Trophoblast cell (in vitro differentiated cells and primary cell): ENCODE measurements around the gene DHRSX.
"Not testable (repeated sequence)": the region's sequence is repeated elsewhere in the genome, so short reads cannot be mapped to it uniquely, and the experiment has no call there.

Source experiments
- DNase-seq, 2 donors: peaks; one replicate each; pipeline ENCODE4 v3.0.0-alpha.2; 2016
- H2AFZ ChIP-seq: 2 replicates; pipeline ENCODE4 v1.6.1; 2013; ENCODE audit warnings: low read length, moderate library complexity, mild to moderate bottlenecking; ENCODE audit not compliant: insufficient read depth, poor library complexity
- H2AK5ac ChIP-seq: 2 replicates; pipeline ENCODE4 v1.6.1; 2013; ENCODE audit warnings: mild to moderate bottlenecking, low read length
- H2BK120ac ChIP-seq: 2 replicates; pipeline ENCODE4 v1.6.1; 2013; ENCODE audit warnings: low read length, mild to moderate bottlenecking, moderate library complexity; ENCODE audit not compliant: insufficient read depth, poor library complexity
- H2BK12ac ChIP-seq: 2 replicates; pipeline ENCODE4 v1.6.1; 2013; ENCODE audit warnings: mild to moderate bottlenecking, low read length, moderate library complexity
- H2BK5ac ChIP-seq: 2 replicates; pipeline ENCODE4 v1.6.1; 2013; ENCODE audit warnings: low read length, low read depth, moderate library complexity, mild to moderate bottlenecking; ENCODE audit not compliant: poor library complexity
- H3K14ac ChIP-seq: 2 replicates; pipeline ENCODE4 v1.6.1; 2013; ENCODE audit warnings: mild to moderate bottlenecking, low read length
- H3K18ac ChIP-seq: 2 replicates; pipeline ENCODE4 v1.6.1; 2013; ENCODE audit warnings: mild to moderate bottlenecking, low read length
- H3K23ac ChIP-seq: 2 replicates; pipeline ENCODE4 v1.6.1; 2013; ENCODE audit warnings: low read length
- H3K27ac ChIP-seq: 2 replicates; pipeline ENCODE4 v1.5.1; 2013; ENCODE audit warnings: low read depth, mild to moderate bottlenecking, inconsistent platforms, low read length, moderate library complexity
- H3K27me3 ChIP-seq: 2 replicates; pipeline ENCODE4 v1.6.1; 2013; ENCODE audit warnings: inconsistent platforms, mild to moderate bottlenecking, low read length, moderate library complexity; ENCODE audit not compliant: insufficient read depth
- H3K36me3 ChIP-seq, 2 experiments: 1 replicate in 1 of 2; 2 replicates in 1 of 2; pipeline ENCODE4 v1.6.1; 2013; ENCODE audit warnings: low read length in 2 of 2, mild to moderate bottlenecking in 2 of 2, moderate library complexity in 1 of 2; ENCODE audit not compliant: insufficient read depth in 2 of 2, control insufficient read depth in 1 of 2
- H3K4ac ChIP-seq: 2 replicates; pipeline ENCODE4 v1.6.1; 2013; ENCODE audit warnings: low read depth, mild to moderate bottlenecking, low read length, moderate library complexity
- H3K4me1 ChIP-seq, 2 experiments: 1 replicate in 1 of 2; 2 replicates in 1 of 2; pipeline ENCODE4 v1.6.1; 2013; ENCODE audit warnings: low read length in 2 of 2, mild to moderate bottlenecking in 2 of 2, moderate library complexity in 1 of 2; ENCODE audit not compliant: insufficient read depth in 2 of 2, control insufficient read depth in 1 of 2
- H3K4me2 ChIP-seq: 2 replicates; pipeline ENCODE4 v1.6.1; 2013; ENCODE audit warnings: inconsistent platforms, mild to moderate bottlenecking, low read length, moderate library complexity
- H3K4me3 ChIP-seq: 2 replicates; pipeline ENCODE4 v1.5.1; 2013; ENCODE audit warnings: mild to moderate bottlenecking, low read depth, low read length, inconsistent platforms
- H3K79me1 ChIP-seq: one replicate; pipeline ENCODE4 v1.6.1; 2013; ENCODE audit warnings: low read length
- H3K79me2 ChIP-seq: 2 replicates; pipeline ENCODE4 v1.6.1; 2013; ENCODE audit warnings: low read length, mild to moderate bottlenecking; ENCODE audit not compliant: control insufficient read depth, insufficient read depth, poor library complexity
- H3K9ac ChIP-seq: 2 replicates; pipeline ENCODE4 v1.6.1; 2013; ENCODE audit warnings: mild to moderate bottlenecking, low read length
- H3K9me3 ChIP-seq: 2 replicates; pipeline ENCODE4 v1.6.1; 2013; ENCODE audit warnings: low read depth, mild to moderate bottlenecking, control low read depth, inconsistent platforms, low read length; ENCODE audit not compliant: insufficient read depth
- H4K12ac ChIP-seq: 2 replicates; pipeline ENCODE4 v1.6.1; 2013; ENCODE audit warnings: low read depth, mild to moderate bottlenecking, low read length, moderate library complexity
- H4K8ac ChIP-seq: 2 replicates; pipeline ENCODE4 v1.6.1; 2013; ENCODE audit warnings: low read depth, mild to moderate bottlenecking, low read length, moderate library complexity
- H4K91ac ChIP-seq: one replicate; pipeline ENCODE4 v1.6.1; 2013; ENCODE audit warnings: low read depth, mild to moderate bottlenecking, low read length, moderate library complexity
- WGBS: extraction: QIAGEN DNeasy Blood & Tissue Kit; methylation state at CpG from one replicate; pipeline ENCODE4 v1.1.7; 2013; ENCODE audit warnings: missing lambda C conversion rate; ENCODE audit not compliant: insufficient read length, insufficient coverage; ENCODE audit errors: extremely low coverage; 5-methylcytosine and 5-hydroxymethylcytosine counted together

DHRSX gene

DNA sequence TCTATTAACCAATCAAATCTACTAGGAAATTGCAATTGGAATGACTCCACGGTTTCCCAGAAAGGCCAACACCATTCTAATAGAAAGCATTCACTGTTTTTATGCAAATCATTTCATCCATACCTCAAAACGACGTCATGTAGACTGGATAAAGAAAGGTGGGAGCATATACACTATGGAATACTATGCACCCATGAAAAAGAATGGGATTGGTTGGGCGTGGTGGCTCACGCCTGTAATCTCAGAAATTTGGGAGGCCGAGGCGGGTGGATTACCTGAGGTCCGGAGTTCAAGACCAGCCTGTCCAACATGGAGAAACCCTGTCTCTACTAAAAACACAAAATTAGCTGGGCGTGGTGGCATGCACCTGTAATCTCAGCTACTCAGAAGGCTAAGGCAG lies 46.2 kb downstream of the DHRSX start:
- H3K9me3 ChIP-seq, H3K36me3 ChIP-seq, H2AFZ ChIP-seq, H3K4me1 ChIP-seq, H2BK5ac ChIP-seq, H3K9ac ChIP-seq, H2AK5ac ChIP-seq, H3K23ac ChIP-seq, H2BK12ac ChIP-seq, H3K4me3 ChIP-seq, H4K8ac ChIP-seq, H3K18ac ChIP-seq, H2BK120ac ChIP-seq, H3K27ac ChIP-seq, H3K4me2 ChIP-seq, H3K79me1 ChIP-seq, H3K4ac ChIP-seq, H3K14ac ChIP-seq, DNase-seq, H3K79me2 ChIP-seq, H3K27me3 ChIP-seq, H4K12ac ChIP-seq, H4K91ac ChIP-seq: not testable (repeated sequence)
- no CpG with 5 or more reads among the region's 9 CpGs for WGBS

DNA sequence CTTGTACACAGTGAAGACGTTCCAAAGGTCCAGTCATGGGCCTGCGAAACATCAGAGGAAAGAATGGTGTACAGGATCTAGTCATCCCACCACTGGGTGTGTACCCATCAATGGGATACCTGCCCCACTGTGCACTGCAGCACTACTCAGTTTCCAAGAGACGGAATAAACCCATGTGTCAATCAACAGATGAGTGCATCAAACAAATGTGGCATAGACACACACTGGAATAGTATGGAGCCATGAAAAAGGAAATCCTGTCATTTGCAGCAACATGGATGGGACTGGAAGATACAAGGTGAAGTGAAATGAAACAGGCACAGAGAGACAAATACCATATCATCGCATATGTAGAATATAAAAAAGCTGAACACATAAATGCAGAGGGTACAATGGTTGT lies 48.0 kb downstream of the DHRSX start:
- Histone ChIP-seq H2AK5ac (no peak overlapping the region), H2AFZ (no peak overlapping the region), H3K27me3 (no peaks in the 10 kb centered on the region), H3K18ac (no peak overlapping the region), H2BK5ac (no peak overlapping the region), H3K4me1 (peaks cover 0 to 8% of the 10 kb centered on the region in 2 experiments), H3K79me1 (no peaks in the 10 kb centered on the region), H3K79me2 (no peaks in the 10 kb centered on the region), H3K36me3 (peaks cover 0 to 3% of the 10 kb centered on the region in 2 experiments), H4K91ac (no peak overlapping the region), H4K8ac (no peak overlapping the region), H3K27ac (no peak overlapping the region), H3K4me3 (no peak overlapping the region), H2BK12ac (no peak overlapping the region), H3K23ac (no peak overlapping the region), H2BK120ac (no peak overlapping the region), H3K4ac (no peak overlapping the region), H4K12ac (no peak overlapping the region), H3K9ac (no peak overlapping the region), H3K4me2 (no peak overlapping the region), H3K14ac (no peak overlapping the region), H3K9me3 (peaks cover 4% of the 10 kb centered on the region)
- WGBS: no CpG with 5 or more reads among the region's 4 CpGs
- no peak for DNase-seq

DNA sequence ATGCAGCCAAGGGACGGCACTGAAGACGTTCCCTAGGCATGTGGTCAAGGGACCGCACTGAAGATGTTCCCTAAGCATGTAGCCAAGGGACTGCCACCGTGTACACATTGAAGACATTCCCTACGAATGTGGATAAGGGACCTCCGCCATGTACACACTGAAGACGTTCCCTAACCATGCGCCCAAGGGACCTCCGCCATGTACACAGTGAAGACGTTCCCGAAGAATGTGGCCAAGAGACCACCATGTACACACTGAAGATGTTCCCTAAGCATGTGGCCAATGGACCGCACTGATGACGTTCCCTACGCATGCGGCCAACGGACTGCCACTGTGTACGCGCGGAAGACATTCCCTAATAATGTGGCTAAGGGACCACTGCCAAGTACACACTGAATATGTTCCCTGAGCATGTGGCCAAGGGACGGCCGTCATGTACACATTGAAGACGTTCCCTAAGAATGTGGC lies 48.4 kb downstream of the DHRSX start:
- Histone ChIP-seq H4K12ac (no peak overlapping the region), H3K4me2 (no peak overlapping the region), H3K79me2 (no peaks in the 10 kb centered on the region), H3K9ac (no peak overlapping the region), H3K4me3 (no peak overlapping the region), H3K27ac (no peak overlapping the region), H3K4ac (no peak overlapping the region), H4K91ac (no peak overlapping the region), H2BK120ac (no peak overlapping the region), H3K36me3 (peaks cover 0 to 3% of the 10 kb centered on the region in 2 experiments), H2BK12ac (no peak overlapping the region), H2AFZ (no peak overlapping the region), H2BK5ac (no peak overlapping the region), H3K27me3 (no peaks in the 10 kb centered on the region), H3K18ac (no peak overlapping the region), H2AK5ac (no peak overlapping the region), H3K4me1 (peaks cover 0 to 8% of the 10 kb centered on the region in 2 experiments), H3K14ac (no peak overlapping the region), H4K8ac (no peak overlapping the region), H3K9me3 (peaks cover 4% of the 10 kb centered on the region), H3K23ac (no peak overlapping the region), H3K79me1 (no peaks in the 10 kb centered on the region)
- no CpG with 5 or more reads among the region's 22 CpGs for whole genome bisulfite sequencing
- DNase-seq: no peak

DNA sequence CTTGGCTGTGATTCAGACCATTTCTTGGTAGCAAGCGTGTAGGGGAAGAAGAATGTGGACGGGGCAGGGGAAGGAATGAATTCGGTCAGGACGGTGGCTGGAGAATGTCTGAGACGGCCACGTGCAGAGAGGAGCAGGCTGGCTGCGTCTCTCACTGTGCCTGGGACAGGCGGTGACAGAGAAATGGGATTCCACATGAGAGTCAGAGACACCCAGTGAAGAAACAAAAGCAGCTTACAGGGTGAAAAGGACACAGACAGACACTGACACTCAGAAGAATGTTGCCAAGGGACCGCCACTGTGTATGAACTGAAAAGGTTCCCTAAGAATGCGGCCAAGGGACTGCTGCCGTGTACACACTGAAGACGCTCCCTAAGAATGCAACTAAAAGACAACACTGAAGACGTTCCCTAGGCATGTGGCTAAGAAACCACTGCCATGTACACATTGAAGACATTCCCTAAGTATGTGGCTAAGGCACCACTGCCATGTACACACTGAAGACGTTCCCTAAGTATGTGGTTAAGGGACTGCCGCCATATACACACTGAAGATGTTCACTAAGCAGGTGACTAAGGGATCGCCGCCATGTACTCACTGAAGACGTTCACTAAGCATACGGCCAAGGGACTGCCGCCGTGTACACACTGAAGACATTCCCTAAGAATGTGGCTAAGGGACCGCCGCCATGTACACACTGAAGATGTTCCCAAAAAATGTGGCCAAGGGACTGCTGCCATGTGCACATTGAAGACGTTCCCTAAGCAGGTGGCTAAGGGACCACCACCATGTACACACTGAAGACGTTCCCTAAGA lies 49.1 kb downstream of the DHRSX start:
- H2BK5ac ChIP-seq: no peak overlapping the region
- no peak overlapping the region for H3K14ac ChIP-seq
- H3K4me1 ChIP-seq: peaks cover 0 to 8% of the 10 kb centered on the region in 2 experiments
- no peak overlapping the region for H4K8ac ChIP-seq
- H3K9ac ChIP-seq: no peak overlapping the region
- H3K9me3 ChIP-seq: peaks cover 6% of the 10 kb centered on the region
- no peak overlapping the region for H3K18ac ChIP-seq
- no peak overlapping the region for H2BK12ac ChIP-seq
- no peak overlapping the region for H4K91ac ChIP-seq
- H3K27ac ChIP-seq: peak overlapping the region; percentile 3
- H2AFZ ChIP-seq: no peak overlapping the region
- no peak overlapping the region for H3K23ac ChIP-seq
- no peak overlapping the region for H2AK5ac ChIP-seq
- H3K79me1 ChIP-seq: no peaks in the 10 kb centered on the region
- no CpG with 5 or more reads among the region's 25 CpGs for WGBS
- no peak overlapping the region for H3K4me3 ChIP-seq
- no peak overlapping the region for H2BK120ac ChIP-seq
- H3K27me3 ChIP-seq: no peaks in the 10 kb centered on the region
- H3K36me3 ChIP-seq: peaks cover 0 to 3% of the 10 kb centered on the region in 2 experiments
- no peaks in the 10 kb centered on the region for H3K79me2 ChIP-seq
- no peak overlapping the region for H4K12ac ChIP-seq
- H3K4ac ChIP-seq: no peak overlapping the region
- DNase-seq: peak; percentile 91 to 93
- peak overlapping the region; percentile 3 for H3K4me2 ChIP-seq
